SIG-M5 treated with dmso at 0.1 percent for 504 hours (cell line): ENCODE results near the gene COX4I1.
A peak's percentile ranks its signal among the peaks of the same experiment; 100 is the strongest.

Source experiments
- DNase-seq: peaks from one replicate; lab custom pipeline; 2025; ENCODE audit not compliant: unreplicated experiment; lab: John Stamatoyannopoulos, UW

The COX4I1 gene

DNA sequence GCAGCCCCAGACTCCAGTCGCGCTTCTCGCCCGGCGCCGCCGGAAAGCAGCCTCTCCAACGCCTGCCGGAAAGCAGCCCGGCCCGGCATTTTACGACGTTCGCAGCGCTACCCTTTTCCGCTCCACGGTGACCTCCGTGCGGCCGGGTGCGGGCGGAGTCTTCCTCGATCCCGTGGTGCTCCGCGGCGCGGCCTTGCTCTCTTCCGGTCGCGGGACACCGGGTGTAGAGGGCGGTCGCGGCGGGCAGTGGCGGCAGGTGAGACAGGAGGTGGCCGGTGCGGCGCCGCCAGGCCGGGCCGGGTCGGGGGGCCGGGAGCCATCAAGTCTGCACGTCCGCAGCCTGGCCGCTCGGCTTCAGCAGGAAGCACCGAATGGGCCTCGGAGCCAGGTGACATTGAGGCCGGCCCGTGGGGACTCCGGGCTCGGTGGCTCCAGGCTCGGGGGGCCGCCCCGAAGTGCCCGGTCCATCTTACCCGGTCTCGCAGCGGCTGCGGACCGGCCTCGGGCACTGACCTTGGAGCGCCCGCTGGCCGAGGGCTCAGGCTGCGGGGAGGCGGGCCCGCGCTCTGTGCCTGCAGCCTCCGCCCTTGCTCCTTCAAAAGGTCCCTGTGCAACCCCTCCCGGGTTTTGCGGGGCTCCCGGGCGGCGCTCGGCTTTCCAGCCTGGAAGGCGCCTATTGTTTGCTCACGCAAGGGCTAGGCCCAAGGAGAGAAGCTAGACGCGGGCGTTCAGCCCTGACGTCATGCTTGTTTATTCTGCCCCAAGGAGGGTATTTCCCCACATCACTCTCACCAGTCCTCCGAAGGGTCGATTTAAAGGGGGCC lies at the start of gene COX4I1, which contains the start of gene EMC8:
Gene COX4I1, plus strand, starts transcription at position 199 of the 824 bp plus-strand sequence. CDS start 1,511 bp downstream, outside the sequence.
Gene EMC8, minus strand, starts transcription at position 48 of the 824 bp plus-strand sequence. CDS start 249 bp downstream, outside the sequence.
- peak; percentile 89 for DNase-seq

DNA sequence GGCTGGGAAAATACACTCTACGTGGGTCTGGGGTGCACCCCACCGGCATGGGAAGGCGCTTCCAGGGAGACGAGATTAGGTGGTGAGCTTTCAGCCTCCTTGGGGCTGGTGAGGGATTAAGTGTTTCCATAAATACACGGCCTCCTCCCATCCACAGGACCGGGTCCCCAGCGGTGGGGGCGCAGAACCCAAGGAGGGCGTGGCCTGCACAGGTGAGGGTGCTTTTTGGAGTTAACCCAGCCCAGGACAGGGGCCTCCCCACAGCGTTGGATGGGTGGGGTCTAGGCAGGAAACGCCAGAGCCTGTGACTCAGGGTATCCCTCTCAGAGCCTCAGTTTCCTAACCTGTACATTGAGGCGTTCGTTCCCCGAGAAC lies 49.7 kb upstream of the COX4I1 start:
- DNase-seq = no peak

DNA sequence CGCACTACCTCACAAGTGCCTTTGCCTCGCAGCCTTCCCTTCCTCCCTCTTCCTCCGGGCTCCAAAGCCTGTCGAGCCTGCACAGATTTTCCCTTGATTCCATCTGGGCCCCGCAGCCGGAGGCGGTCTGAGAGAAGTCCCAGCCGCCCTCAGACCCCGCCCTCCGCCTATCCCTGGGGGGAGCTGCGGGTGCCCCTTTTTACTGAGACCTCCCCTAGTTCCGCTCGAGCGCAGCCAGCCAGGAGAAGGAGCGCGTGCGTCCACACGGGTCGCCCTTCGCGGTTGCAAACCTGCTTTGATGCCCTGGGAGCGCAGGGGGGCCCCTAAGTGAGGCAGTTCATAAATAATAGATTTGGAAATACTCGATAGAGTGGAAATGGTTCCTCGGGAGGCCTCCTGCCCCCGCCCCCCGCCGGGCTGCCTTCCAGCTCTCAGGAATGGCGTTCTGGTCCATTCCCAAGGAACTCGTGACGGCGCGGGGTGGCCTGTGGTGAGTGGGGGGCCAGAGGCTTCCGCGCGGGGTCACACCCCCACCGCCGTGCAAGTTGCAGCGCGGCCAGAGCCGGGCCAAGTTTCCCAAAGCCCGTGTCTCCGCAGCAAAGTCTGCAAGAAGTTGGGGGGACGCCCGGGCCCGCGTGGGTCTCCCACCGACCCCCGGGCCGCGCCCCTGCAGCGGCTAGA lies 49.2 kb upstream of the COX4I1 start:
- DNase-seq = peak; percentile 71

GRCh38 chr16:85750827-85751697 lies 48.4 kb upstream of the COX4I1 start, which contains the start of gene C16orf74:
Gene C16orf74, minus strand, starts transcription at chr16:85751096. Its CDS starts 15,879 bp downstream, at chr16:85735217.
- peak; percentile 36 for DNase-seq

GRCh38 chr16:85751698-85752501 lies 47.6 kb upstream of the COX4I1 start:
- DNase-seq = no peak

DNA sequence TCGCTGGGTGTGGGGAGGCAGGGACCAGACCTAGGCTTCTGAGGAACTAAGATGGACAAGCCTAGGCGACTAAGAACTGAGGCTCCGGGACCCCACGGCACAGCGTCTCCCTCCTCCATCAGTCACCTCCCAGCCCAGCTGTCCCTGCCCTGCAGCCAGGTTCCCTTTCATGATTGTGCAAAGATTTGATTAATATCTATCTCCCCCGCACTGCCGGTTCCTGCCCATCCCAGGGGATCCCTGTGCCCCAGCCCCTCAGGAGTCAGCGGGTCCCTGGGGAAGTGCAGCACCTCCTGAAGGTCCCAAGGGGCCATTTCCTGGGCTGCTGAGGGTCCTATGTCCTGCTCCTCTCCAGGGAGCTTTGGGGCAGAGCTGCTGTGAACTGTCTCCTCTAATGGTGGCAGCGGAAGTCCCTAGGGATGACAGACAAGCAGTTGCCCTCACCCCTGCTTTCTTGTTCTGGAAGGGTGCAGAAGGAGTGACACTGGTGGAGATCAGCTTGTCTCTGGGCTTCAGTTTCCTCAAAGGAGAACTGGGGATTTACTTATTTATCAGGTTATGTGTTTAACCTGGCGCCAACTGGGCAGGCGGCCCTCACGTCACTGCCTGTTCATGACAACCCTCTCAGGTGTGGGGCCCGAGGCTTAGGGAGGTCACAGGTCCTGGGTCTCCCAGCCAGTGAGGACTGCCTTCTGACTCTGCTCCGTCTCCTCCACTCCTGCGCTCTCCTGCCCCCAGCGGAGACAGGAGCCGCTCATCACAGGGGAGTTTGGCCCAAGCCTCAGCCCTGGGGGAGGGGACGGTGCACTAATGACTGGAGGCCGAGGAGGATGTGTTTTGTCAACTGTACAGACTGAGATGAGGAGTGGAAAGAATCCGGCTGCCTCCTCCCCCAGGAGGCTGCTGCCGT lies 46.7 kb upstream of the COX4I1 start:
- DNase-seq = no peak

DNA sequence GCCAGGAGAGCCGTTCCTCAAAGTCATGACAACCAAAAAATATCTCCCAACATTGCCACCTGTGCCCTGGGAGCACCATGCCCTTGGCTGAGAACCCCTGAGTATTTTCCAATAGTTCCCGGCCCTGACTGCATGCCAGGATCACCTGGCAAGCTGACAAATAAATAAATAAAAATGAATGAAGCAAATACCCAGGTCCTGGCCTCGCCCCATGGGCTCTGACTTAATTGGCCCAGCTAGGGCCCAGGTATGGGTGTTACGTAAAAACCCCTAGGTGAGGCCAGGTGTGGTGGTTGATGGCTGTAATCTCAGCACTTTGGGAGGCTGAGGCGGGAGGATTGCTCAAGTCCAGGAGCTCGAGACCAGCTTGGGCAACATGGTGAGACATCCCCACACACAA lies 45.9 kb upstream of the COX4I1 start:
- DNase-seq = no peak

DNA sequence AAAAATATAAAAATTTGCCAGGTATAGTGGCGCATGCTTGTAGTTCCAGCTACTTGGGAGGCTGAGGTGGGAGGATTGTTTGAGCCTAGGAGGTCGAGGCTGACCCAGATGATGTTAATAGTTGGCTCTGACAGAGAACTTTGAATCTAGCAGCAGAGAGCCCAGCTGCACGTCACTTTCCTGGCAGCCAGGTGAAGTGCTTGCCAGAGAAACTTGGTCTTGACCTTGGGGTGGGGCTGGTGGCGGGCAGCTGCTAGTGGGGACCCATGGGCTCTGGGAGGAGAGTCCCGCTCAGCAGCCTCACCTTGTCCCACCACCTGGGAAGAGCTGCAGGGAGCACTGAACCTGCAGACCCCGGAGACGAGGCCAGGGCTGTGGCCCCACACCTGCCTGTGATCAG lies 45.5 kb upstream of the COX4I1 start:
- DNase-seq = no peak

DNA sequence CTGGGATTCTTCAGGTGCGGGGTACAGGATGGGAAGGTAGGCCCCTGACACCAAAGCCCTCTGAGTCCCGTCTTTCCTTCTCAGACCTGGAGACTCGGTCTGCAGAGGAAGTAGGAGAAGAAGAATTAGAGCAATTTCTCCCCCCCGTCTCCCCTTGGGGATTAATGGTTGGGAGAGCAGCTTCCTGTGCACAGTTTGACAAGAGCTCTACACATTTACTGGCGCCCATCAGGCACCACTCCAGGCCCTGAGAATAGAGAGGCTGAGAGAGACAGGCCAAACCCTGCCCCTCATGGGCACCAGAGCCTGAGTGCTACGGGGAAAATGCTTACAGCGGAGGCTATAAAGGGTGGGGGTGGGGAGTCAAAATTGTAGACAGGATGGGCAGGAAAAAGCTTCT lies 45.1 kb upstream of the COX4I1 start:
- DNase-seq = no peak

- no peak for DNase-seq
These were observed 43.3 kb upstream of the COX4I1 start for GRCh38 chr16:85755929-85756768.

DNA sequence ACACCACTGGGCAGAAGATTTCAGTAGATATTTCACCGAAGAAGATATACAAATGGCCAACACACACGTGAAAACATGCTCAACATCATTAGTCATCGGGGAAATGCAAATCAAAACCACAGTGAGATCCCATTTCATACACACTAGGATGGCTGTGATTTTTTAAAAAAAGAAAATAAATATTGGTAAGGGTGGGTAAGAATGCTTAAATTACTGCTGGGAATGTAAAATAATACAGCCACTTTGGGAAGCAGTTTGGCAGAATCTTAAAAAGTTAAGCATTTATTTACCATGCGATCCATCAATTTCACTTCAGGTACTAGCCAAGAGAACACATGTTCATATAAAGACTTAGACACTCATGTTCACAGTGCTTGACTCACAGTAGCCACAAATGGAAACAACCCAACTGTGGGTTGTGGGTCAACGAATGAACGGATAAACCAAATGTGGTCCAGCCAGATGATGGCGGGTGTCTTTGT lies 42.1 kb upstream of the COX4I1 start:
- DNase-seq = no peak

DNA sequence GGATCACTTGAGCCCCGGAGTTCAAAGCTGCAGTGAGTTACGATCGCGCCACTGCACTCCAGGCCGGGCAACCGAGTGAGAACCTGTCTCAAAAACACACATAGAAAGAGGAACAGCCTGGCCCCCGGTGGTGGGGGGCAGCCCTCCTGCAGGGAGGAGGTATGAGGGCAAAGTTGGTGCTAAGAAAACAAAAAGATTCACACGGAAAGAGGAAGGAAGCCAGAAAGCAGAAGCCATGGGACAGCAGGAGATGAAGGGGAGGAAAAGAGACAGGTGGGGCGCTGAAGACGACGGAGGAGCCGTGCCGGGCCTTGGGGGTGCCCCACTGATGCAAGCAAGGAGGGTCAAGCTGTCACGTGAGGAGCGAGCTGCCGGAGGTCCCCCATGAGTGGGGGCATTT lies 40.4 kb upstream of the COX4I1 start:
- DNase-seq = peak; percentile 92

GRCh38 chr16:85759631-85760419 lies 39.7 kb upstream of the COX4I1 start:
- DNase-seq = peak; percentile 40

DNA sequence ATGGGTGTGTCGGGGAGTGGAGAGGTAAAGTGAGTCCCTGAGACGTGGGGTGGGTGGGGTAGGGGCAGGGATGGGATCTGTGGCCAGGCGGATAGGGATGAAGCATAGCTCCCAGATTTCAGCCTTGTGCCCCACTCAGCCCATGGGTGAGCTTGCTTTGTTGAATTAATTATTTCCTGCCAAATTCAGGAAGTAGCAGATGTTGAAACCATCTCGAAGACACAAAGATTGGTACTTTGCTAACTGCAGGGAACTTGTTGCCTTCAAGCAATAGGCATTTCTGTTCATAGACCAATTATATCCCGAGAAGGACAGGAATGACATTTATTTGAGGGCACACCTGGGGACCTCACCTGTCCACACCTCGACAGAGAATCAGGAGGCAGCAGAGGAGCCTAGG lies 37.6 kb upstream of the COX4I1 start:
- peak; percentile 63 for DNase-seq

DNA sequence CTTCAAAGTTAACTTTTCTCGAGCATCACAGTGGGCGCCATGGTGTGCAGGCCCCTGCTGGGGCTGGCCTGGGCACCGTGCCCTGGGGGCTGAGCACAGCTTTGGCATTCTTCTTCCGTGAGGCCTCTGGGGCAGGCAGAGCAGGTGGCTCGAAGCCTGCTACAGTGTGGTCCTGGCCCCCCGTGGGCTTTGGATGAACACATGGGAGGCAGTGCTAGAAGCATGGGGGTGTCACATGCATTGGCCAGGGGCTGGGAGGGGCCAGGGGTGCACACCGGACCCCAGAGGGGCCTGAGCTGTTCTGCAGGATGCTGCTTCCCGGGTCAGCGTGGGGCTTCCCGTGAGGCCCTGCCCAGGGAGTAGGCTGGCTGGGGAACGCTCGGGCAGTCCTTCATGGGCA lies 36.5 kb upstream of the COX4I1 start:
- DNase-seq = no peak

DNA sequence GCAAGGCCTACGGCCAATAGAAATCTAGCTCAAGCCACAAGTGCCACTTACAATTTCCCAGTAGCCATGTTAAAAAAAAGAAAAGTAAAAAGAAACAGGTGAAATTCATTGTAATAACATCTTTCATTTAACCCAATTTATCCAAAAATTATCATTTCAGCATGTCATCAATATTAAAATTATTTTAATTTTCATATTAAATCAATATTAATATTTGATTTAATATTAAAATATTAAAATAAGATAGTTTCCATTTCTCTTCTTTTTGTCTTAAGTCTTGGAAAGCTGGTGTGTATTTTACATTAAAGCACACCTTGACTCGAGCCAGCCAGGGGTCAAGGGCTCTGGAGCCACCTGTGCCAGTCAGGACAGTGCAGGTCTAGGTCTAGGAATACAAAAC lies 35.9 kb upstream of the COX4I1 start:
- DNase-seq = no peak

DNA sequence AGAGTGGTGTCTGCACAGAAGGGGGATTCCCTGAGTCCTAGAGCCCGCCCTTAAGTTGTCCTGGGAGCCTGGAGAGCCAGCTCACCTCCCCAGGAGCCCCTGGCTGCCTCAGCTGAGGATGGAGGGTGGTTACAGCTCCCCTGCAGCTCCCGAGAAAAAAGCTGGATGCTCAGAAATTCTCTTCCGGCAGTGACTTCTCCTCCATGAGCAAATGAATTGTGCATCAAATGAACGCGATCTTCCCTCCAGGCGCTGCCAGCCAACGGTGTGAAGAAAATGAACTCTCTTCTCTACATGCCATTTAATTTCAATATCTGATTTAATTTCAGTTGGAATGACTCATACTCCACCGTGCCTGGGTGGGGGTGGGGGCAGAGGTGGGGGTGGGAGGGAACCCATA lies 34.3 kb upstream of the COX4I1 start:
- DNase-seq = no peak

GRCh38 chr16:85765767-85766166 lies 33.7 kb upstream of the COX4I1 start:
- no peak for DNase-seq
